GM19397 (cell line): Measurements from ENCODE around the gene SLC7A6.

Source experiments
- ATAC-seq: cut with Tn5 transposase; IDR thresholded peaks from one replicate; pipeline ENCODE4 v1.9.1; 2021; ENCODE audit warnings: mild to moderate bottlenecking, moderate library complexity; ENCODE audit not compliant: unreplicated experiment

The SLC7A6 gene

DNA sequence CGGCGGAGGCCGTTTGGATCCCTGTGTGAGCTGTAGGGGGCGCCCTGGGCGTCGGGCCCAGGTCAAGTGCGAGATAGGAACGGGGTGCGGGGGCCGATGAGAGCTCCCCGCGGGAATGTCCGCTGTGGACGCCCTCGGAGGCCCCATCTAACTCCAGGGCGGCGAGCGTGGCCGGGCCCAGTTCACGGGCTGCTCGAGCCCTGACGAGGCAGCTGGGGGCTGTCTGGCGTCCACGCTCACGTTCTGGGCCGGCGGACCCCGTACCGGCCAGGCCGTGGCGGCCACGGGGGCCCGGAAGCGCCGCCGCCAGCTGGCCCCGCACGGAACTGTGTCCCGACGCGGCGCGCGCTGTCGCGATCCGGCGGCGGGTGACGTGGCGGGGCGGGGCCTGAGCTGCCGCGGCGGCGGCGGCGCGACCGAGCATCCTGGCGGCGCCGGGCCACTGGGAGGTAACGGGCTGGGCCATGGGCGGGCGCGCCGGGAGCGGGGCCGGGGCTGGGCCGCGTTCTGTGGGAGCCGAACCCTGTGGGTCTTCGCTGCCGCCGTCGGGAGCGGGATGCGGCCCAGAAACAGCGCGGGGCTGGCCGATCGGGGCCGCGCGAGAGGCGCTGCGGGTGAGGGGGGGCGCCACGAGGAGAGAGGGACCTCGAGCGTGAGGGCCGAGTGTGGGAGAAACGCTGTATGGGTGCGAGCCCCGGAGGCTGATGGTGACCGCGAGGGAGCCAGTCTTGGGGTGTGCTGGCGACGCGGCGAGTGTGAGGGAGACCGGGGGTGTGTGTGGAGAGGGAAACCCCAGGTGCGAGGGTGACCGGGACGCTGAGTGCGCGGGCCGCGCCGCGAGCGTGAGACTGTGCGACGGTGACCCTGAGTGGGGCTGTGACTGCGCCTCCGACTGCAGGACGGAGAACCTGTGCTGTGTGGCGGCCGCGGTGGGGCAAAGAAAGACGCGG is at the start of gene SLC7A6:
Gene SLC7A6, plus strand, starts transcription at position 399 of the 950 bp plus-strand sequence. CDS start 10,201 bp downstream, outside the sequence.
- peak; percentile 70 for ATAC-seq

DNA sequence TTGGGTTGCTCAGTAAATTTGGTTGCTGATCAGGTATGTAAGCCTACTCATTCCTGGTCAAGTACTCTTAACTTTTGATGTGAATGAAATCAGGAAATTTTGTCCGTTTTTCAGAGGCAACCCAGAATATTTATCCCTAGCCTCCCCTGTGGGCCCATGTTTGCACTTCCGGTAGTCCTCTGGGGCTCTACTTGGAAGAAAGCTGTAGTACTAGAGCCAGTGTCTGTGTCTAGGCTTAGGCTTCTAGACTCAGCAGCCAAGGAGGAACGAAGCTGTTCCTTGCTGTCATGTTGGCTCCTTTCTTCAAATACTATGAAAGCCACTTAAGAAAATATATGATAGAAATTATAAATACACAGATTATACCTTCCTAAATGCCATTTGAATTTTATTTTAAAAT is 49.6 kb upstream of the SLC7A6 start:
- ATAC-seq = no peak

DNA sequence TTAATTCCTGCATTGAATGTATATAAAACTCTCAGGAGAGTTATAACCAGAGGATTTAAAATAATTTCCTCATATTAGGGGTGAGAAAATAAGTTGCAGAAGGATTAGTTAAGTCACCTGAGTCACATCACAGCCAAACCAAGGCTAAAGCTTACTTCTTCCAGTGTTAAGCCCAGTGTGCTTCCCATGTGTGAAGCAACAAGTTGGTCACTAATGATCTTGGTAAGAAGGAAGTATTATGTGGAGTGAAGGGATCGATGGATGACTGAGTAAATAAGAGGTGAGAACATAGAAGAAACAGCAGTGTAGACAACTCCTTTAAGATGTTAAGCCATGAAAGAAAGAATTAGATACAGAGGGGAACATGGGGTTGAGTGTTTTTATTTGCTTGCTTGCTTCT is 49.0 kb upstream of the SLC7A6 start:
- ATAC-seq = no peak

DNA sequence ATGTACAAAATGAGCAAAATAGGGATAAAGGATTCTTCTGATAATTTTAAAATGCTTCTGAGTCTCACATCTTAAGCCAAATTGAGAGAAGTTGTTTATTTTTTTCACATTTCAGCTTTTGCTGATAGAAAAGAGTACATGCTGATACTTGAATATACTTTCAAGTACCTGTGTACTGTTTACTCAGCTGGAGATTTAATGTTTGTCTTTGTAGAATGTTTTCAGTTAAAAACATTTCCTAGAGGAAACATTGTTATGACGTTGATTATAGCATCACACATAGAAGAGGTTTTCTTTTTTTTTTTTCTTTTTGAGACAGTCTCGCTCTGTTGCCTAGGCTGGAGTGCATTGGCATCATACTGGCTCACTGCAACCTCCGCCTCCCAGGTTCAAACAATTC is 48.1 kb upstream of the SLC7A6 start:
- no peak for ATAC-seq

DNA sequence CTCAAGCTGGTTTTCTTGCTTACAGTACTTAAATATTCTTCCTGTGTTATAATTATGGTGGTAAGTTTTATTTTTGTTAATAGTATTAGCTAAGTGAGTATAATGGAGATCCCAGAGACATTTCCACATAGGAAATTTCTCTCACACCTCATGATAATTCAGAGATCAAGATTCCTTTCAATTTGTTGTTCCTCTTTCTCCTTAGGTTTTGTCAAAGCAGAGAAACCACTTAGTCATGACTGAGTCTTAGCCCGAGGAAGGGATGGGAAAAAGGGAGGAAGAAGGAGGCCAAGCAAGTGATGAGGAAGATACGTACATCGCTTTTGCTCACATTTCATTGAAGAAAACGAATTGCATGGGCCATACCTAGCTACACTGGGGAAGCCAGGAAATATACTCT is 46.8 kb upstream of the SLC7A6 start:
- ATAC-seq = no peak

DNA sequence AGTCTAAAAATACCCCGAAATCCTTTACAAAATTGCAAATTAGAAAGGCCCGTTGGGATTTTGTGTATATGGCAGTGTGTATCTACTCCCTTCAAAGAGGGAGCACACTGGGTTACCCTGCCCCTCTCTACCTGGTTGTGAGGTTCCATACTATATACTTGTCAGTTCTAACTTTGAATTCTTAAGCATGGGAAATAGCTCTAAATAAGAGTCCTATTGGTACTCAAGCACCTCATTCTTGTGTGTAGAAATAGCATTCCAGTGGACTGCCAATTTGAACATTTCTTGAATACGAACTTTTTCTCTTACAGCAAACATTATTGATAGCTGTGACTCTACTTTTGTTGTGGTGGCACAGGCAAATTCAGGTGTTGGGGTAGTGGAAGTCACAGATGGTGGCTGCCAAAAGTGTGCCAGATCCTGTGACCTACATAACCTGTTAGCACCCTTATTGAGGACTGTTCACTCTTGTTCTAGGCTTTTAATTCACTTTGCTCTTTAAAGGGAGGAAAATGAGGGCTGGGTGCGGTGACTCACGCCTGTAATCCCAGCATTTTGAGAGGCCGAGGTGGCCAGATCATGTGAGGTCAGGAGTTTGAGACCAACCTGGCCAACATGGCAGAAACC is 44.5 kb upstream of the SLC7A6 start:
- ATAC-seq = no peak

DNA sequence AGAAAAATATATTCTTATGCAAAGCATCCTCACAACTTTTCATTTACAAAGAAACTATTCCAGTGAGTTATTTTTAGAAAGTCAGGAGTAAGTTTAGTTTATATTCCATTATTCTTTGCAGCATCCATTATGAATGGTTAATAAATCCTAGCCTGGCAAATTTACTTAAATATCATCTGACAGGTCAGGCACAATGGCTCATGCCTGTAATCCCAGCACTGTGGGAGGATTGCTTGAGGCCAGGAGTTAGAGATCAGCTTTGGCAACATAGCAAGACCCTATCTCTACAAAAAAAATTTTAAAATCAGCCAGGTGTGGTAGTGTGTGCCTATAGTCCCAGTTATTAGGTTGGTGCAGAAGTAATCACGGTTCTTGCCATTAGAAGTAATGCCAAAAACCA is 41.3 kb upstream of the SLC7A6 start:
- ATAC-seq = no peak

DNA sequence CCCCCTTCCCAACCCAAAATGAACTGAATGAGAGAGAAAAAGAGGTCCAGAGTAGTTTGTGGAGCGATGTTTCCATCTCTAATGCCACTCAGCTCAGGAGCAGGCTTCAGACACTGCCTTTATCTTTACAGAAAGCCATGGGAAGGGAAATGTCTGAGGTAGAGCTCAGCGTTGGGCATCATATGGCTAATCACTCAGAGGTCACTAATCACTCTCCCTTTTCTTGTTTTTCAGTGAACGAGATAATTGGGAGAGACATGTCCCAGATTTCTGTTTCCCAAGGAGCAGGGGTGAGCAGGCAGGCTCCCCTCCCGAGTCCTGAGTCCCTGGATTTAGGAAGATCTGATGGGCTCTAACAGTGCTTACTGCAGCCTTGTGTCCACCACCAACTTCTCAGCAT is 38.2 kb upstream of the SLC7A6 start:
- no peak for ATAC-seq

DNA sequence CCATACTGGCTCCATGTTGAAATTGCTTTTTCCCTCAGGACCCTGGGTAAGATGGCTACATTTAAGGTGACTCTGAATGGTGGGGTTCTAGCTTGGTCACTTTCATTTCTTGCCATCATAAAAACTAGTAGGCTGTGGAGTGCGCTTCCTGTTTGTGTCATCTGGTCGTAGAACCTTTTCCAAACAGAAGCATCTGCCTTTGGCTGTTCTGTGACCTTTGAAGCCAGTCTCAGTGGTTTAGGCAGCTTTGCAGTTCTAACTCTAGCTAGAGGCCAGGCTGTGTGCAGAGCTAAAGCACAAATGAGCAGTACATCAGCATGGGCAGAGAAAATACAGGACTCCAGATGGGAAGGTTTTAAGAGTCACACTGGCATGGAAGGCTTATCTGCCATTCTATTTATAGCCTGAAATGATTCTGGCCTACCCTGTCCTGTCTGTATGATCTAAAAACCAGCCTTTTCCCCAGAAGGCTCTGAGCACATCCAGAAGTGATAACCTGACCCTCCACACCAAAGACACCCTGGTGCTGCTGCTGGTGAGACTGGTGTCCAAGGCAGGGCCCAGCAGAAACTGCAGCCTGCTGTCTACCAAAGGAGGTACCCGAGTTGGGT is 37.0 kb upstream of the SLC7A6 start:
- no peak for ATAC-seq

DNA sequence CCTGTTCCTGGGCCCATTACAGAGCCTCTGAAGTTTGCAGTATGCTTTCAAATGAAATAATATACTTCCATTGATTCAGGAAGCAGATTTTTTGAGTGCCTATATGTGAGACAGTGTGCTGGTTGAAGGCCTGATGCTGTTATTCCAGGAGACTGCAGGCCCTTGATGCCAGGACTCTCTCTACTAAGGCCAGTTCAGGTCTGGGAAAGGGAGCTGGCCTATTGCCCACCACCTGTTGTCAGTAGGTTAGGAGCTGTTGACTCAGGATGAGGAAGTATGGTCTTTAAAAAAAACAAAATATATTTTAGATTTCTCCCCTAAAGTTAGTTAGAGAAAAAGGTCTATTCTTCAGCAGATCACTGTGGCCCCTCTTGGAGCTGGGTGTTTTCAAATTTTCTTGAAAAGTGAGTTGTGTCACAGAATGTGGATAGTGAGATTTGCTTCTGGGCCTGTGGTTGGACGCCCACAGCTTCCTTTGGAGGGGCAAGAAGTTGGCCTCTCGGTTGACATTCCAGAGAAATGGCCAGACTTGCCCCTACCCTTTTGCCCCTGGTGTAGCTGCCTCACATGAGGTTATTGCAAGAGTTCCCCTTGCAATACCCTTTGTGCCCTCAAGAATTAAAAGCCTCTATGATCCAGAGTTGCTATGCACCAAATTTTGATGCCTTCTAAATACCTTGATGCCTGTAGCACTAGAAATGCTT is 36.3 kb upstream of the SLC7A6 start:
- no peak for ATAC-seq

DNA sequence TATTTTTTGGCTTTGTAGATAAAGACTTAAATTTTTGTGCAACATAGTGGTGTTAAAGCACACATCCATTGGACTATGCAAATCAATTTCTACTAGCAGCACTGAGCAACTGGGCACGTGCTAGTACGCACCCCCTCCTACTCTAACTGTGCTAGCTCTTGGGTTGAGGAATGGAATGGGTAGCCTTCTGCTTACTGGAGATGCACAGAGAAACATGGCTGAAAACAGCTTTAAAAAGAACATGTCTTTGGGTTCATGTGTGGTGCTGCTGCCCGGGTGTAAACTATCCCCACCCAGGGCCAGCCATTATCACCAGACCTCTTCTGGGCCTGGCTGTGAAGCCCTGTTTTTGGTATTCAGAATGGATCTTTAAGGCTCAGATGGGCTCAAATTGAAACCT is 35.7 kb upstream of the SLC7A6 start:
- no peak for ATAC-seq

DNA sequence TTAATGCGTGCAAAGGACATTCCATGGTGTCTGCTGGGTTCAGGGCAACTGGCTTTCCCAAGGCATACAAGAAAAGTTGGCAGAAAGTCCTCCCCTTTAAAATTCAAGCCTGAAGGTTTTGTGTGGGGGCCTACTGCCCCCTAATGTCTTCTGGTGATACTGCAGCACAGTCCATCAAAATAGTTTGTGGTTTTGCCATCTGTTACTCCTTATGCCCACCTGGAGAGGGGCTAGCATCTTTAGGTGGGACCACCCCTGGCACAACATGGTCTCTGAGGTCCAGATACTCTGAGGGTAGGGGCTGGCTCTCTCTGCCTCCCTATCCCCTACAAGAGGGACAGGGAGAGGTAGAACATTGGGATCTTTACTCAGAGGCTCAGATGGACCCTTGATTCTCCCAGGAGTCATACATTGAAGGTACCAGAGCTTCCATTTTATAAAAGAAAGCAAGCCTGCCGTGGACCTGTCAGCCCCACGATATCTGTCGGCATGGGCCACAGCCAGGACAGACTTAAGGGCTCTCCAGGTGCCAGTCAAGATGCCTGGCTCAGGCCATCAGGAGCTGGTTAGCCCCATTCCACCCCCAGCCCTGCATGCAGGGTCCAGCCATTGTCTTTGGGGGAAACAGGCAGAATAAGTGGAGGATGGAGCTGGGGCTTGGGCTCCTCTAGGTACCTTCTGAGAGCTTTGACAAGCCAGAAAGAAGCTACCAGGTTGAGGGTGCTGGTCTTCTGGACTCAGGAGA is 34.7 kb upstream of the SLC7A6 start:
- ATAC-seq = no peak

DNA sequence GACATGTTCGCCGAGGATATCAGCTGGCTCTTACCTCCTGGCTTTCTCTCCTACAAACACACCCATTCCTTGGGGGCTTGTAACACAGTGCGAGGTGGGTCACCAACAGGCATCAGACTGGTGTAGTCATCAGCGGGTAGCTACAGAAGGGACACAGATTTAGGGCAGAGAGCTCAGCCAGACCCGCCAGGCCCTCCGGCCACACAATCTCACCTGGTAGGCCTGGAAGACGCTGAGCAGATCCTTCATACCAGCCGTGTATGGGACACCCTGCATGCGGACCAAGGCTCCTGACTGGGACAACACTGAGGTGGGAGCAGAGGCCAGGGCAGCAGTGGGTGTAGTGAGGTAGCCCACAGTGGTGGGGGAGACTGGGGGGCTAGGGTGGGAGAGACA is 34.2 kb upstream of the SLC7A6 start:
- ATAC-seq = no peak

DNA sequence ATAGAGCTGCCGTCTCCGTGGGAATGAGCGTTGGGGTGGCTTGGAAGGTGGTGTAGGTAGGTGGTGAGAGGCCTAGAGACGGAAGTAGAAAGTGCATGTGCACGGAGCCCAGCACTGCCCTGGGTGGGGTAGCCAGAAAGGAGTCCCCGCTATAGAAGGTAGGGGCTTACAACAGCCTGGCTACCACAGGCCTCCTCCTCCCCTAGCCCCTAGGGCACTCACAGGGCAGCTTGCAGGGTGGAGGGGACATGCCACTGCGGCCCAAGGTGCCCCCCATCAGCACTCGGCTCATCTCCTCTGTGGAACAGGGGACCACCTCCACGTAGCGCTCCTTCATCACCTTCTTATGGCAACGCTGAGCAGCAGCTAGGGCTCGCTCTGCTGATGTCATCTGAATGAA is 33.4 kb upstream of the SLC7A6 start:
- ATAC-seq = no peak

DNA sequence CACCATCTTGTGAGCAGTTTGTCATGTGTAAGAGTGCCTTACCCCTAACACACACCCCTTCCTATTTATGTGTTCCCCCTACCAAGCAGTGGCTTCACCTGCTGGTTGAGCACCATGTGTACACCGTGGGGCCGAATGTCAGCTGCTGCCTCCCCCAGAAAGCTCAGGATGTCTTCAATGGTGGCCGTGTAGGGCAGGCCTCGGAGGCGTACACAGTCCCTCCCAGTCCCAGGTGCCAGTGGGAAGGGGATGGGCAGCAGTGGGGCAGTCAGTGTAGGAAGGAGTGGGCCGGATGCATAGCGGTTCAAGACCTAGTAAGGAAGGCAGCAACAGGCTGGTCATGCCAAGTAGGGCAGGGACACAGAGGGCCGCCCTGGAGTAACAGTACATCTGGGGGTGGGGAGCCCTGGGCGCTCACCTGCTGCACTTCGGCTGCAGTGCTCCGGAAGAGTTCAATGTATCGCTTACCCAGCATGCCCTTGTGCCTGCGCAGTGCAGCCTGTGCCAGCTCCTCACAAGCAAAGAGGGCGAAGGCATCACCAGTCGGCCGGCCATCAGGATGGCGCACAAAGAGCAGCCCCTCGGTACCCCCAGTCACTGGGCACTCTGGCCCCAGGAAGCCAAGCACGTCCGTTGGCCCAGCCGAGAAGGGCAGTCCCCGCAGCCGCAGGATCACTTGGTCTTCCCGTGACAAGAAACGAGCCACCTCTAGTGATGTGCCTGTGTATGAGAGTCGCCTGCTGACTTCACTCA is 32.8 kb upstream of the SLC7A6 start:
- no peak for ATAC-seq

DNA sequence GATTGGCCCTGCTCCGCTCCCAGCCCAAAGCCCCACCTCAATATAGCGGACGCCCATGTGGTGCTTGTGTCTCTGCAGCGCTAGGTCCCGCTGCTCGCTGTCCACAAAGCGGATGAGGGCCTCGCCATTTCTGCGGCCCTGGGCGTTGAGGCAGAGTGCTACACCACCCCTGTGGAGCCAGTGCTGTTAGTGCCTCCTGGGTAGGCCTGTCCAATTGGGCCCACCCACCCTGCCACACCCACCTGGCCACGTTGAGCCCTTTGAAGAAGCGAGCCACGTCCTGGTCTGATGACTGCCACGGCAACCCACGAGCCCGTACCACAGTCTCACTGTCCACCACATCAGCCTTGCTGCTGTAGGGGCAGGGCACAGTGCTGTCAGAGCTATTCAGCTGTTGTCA is 32.0 kb upstream of the SLC7A6 start:
- ATAC-seq = no peak

DNA sequence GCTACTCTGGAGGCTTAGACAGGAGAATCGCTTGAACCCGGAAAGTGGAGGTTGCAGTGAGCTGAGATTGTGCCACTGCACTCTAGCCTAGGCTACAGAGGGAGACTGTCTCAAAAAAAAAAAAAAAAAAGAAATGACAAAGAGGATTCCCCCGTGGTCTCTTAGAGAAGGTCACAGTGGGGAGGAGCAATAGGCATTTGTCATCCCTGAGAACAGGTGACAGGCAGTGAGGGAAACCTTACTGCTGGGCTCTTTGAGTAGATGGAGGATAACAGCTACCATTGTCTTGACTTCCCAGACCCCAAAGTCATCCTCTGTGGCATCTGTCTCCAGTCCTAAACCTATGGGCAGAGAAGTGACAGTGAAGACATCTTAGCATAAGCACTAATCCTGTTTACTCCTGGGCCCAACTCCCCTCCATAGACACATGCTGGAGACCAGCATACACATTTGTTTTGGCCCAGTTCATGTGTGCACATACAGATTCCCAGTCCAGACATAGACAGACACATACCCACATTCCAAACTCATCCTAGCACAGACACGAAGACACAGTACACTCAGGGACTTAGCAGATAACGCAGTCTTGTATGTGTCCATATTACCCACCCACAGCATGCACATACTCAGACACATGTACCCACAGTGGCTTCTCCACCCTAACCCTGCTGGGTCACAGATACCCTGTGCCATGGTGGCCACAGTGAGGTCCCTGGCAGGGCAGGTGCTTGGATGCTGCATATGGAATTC is 31.1 kb upstream of the SLC7A6 start:
- ATAC-seq = no peak

DNA sequence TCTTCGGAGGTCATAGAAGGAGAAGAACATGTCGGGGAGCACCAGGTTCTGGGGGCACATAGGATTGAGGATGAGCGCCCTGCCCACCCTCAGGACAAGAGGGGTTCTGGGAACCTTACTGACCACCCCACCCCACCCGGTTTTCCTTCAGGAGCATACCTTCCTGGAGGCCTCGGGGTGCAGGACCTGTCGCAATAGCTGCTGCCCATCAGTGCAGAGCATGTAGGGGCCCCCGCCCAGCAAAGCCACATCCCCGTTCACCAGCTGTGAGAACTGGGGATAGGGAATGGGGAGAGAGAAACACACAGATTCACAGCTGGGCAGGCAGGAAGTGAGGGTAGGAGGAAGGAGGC is 30.5 kb upstream of the SLC7A6 start:
- ATAC-seq = no peak
